Measurements from ENCODE around the gene ELMO1. TPM values are rescaled to one million over a fixed set of nuclear protein-coding genes. Genes with fewer than 3 reads are reported as not detected.

ELMO1 gene
- total RNA-seq, 1 donor from 2014 or later: 139 TPM

DNA sequence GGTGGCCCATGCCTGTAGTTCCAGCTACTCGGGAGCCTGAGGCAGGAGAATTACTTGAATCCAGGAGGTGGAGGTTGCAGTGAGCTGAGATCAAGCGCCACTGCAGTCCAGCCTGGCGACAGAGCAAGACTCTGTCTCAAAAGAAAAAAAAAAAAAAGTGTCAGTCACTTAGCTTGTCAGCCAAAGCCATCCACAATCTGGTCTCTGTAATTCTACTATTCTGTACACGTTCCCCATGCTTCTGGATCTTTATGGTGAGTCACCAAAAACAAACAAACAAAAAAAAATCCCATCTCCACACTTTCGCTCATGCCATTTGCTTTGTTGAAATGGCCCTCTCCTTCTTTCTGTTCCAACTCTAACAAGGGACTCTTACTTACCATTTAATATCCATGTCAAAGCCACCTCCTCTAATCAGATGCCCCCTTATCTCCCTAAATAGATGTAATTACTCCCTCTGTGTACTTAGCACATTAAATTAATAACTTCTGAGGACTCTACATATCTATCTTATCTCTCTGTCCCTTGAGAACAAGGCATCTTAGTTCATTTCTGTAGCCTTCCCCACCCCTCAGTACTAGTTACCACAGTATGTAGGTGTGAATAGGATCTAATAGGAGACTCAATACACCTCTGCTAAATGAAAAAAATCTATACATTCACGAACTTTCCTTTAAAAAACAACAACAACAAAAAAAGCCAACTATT lies 128.4 kb downstream of the ELMO1 start:
- intact Hi-C loops (cut with micrococcal nuclease): no loop called here

DNA sequence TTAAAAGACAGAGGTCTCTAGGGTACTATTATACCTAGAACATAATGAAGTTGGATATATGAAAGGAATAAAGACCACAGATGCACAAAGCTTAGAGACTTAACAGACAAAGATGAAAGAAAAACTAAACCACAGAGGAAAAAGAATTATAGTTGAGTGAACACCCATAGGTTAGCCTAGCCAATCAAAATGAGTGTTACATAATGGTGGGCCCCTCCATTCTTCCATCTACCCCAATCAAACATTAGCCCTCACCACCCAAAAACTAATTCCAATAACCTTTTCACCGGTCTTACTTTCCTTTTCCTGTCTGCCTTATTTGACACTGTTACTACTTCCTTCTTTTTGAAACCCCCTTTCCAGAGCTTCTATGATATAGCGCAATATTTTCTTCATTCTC lies 130.1 kb downstream of the ELMO1 start:
- intact Hi-C loops (cut with micrococcal nuclease): no loop called here

DNA sequence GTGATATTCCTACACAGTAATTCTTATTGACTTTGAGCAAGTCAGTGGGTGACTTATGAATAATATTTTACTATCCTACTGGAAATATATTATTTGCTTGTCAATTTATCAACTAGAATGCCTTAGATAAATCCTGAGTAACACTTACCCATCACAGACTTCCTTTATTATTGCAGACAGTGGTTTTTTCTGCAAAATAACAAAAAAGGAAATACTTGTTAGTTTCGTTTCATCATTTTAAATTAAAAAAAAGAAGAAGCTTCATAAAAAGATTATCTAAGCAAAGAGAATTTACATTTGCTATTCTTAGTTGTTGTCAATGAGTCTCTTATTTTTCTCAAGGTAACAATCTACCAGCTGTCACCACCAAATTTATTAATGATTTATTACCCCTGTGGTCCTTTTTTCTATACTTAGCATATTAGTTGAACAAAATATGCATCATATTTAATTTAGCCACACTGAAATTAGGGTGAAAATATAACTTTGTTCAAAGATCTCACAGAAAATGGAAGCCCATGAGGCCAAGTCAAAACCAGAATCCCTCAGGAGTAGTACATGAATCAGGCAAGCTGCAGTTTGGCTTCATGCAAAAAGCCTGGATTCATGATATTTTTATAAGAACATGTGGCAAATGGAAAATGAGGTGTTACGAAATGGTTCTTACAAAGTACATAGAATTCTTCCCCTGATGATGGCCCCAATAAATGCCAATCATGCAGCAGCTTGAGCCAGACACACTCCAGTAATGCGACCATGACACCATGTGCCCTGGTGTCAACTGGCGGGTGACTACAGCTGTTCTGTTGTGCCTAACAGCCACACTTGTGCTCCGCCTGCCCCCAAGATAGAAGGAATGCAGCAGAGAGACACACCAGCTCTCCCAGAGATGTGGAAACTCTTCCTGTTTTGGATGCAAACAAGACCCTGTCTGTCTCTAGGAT lies 132.6 kb downstream of the ELMO1 start:
- intact Hi-C loops (cut with micrococcal nuclease): no loop called here

DNA sequence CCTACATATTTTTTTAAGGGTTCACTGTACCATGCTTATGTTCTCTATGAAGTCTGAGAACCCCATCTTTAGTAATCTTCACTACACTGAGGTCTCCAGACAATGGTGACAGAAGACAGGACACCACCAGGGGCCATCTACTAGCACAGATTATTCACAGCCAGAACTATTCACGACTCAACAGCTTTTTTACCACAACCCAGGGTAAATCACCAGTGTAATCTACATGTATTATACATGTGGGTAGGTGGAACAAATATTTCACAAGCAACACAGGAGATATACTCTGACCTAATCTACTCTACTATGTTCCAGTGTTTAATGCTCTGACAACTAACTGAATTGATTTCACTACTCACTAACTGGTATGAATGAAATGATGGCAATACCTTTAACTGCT lies 136.1 kb downstream of the ELMO1 start:
- intact Hi-C loops (cut with micrococcal nuclease): no loop called here

DNA sequence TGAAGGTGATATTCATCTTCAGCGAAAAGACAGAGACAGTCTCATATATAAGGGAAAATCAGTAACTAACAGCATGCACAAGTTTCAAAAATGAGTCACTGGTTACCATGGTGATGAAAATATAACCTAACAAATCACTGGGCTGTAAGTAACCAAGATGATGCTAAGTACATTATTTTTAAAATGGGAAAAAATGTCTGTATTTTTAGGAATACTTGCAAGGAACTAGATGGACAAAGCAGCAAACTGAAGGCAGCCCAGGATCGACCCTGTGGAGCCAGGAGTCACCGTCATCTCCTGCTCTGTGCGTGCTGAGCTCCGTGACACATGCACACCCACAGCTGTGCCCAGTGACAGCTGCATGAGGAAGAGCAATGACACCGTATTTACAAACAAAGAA lies 137.3 kb downstream of the ELMO1 start:
- intact Hi-C loops (cut with micrococcal nuclease): loop anchor here (2.0 kb wide), 1 partner anchor 31 kb away; no protein-coding TSS in a partner anchor

DNA sequence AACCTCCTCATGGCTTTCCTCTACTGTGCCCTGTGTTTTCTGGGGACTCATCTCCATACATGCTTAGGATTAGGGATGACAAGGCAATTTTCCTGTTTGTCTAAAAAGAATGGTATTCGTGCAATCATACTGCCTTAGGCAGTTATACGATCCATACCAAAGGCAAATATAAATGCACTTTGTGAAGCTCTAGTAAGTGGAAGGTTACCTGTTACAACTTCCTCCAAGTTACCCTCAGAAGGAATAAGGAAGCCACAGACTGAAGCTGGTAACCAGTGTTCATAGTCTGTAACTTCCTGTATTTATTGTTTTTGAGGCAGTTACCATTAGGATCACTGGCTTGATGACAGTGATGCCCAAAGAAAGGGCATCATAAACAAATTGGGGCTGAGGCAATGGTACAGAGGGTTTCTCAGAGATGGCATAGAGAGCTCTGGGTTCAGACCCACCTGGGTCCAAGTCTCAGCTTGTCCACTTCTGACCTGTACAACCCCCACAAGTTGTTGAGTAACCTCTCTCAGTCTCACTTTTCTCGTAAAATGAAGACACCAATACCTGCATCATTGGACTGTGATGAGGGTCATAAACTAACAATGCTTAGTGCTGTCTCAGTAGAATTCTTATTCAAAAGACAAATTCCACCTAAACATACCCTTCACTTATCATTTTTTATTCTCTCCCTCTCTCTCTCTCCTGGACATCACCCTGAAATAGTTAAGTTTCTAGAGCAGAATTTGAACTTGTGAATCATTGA lies 138.2 kb downstream of the ELMO1 start:
- intact Hi-C loops (cut with micrococcal nuclease): loop anchor here (2.0 kb wide), 1 partner anchor 32 kb away; no protein-coding TSS in a partner anchor

DNA sequence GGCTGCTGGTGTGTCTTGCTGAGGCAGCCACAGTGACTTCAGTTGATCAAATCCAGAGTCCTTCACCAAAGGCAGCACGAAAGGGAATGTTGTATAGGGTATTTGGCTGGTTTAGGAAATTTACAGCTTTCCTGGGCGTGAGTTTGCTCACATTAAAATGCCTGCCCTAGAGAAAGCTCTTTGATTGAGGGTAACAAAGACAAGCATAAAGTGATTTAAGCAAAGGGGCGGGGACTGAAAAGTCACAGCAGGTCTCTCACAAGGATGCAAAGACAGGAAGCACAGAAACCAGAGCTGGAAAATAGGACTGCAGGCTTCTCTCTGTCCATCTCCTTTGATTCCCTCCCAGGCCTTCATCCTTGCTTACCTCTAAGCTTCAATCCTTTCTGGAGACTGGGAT lies 139.2 kb downstream of the ELMO1 start:
- intact Hi-C loops (cut with micrococcal nuclease): no loop called here

DNA sequence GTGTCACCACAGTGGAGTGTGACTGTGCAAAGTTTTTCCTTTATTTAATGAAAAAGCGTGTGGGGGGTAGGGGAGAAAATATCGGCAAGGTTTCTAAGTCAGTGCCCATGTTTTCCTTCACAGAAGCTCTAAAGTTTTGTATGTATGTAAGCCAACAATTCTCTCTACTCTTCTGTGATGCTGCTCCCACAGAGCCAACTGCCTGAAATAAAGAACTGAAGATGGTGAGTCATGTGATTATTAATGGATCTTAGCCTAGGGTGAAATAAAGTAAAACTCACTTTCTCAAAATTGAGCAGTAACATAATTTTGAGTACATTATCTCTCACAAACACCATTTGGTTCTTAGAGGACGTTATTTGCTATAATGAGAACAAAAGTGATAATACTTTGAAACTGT lies 143.7 kb downstream of the ELMO1 start:
- intact Hi-C loops (cut with micrococcal nuclease): no loop called here

DNA sequence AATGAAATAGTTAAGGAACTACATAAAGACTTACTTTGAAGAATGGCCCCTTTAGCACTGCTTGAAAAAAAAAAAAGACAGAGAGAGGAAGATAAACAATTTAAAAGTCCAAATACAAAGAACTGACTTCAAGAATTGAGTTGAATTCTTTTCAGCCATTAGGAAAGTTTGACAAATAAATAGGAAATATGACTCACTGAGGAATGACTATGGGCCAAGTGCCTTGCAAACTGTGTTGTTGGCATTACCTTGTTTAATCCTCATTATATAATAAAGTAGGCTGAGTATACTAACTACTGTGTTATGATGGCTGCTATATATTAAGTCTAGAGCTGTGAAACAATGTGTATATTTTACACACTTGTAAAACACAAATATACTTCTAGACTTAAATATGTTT lies 151.1 kb downstream of the ELMO1 start:
- intact Hi-C loops (cut with micrococcal nuclease): no loop called here

DNA sequence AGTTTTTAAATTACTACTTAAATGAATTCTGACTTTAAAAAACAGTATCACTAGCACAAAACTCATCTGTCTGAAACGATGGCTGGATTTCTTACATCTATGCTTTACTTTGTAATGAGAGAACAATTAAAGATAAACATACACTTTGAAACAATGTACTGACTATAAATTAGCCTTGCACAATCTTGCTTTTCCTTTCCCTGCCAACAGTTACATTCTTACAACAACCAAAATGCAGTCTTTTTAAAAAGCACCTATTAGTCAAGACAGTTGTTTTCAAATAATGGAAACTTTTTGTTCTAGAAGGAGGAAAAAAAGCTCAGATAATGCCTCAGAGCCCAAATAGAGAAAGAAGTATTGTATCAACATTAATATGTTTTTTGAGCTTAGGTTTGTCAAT lies 153.3 kb downstream of the ELMO1 start:
- intact Hi-C loops (cut with micrococcal nuclease): no loop called here

DNA sequence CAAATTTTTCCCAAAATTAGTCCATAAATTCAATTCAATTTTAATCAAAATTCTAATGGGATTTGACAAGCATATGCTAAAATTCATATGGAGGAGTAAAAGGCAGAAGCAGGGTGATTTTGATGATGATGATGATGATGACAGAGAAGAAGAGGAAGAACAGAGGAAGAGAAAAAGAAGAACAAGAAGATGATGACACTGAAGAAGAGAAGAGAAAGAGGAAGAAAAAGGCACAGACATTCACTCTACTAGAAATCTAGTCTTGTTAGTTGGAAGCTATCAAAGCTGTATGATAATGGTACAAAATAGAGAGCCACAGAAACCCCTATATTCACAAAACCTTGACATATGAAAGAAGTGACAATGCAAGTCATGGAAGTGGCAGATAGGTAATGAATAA lies 157.9 kb downstream of the ELMO1 start:
- intact Hi-C loops (cut with micrococcal nuclease): no loop called here

DNA sequence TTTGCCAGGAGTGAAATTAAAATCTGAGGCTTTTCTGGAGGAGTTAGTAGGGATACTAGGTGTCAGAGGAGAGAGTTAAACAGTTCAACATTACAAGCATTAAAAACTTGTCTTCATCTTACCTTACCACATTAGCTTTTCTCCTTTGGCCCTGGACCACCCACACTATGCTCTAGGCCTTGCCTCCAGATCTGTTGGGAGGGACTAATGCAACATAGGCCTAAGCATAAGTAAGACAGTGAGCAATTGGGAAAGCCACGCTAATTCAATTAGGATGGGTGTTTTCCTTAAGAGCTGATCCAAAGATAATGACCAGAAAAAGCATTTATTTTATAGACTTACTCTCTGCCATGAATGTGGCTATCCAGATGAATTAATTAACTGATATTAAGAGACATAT lies 158.9 kb downstream of the ELMO1 start:
- intact Hi-C loops (cut with micrococcal nuclease): loop anchor here (10.0 kb wide), 1 partner anchor 205 kb away; no protein-coding TSS in a partner anchor

DNA sequence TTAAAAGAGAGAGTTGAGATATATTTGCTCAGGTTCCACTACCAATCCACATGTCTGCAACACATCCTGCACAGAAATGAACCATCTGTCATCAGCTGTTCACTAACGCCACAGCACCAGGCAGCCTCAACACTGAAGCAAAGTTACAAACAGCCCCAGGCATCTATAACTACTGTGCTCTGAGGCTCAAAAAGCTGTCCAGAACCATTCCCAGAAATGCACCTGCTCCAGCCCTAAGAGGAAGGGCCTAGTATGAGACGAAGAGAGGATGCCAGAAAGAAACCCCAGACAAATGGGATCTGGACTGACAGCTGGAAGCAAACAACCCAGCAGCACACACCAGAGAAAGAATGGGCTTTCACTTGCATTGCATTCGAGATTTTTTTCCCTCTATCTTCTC lies 159.3 kb downstream of the ELMO1 start:
- intact Hi-C loops (cut with micrococcal nuclease): loop anchor here (10.0 kb wide), 1 partner anchor 205 kb away; no protein-coding TSS in a partner anchor

DNA sequence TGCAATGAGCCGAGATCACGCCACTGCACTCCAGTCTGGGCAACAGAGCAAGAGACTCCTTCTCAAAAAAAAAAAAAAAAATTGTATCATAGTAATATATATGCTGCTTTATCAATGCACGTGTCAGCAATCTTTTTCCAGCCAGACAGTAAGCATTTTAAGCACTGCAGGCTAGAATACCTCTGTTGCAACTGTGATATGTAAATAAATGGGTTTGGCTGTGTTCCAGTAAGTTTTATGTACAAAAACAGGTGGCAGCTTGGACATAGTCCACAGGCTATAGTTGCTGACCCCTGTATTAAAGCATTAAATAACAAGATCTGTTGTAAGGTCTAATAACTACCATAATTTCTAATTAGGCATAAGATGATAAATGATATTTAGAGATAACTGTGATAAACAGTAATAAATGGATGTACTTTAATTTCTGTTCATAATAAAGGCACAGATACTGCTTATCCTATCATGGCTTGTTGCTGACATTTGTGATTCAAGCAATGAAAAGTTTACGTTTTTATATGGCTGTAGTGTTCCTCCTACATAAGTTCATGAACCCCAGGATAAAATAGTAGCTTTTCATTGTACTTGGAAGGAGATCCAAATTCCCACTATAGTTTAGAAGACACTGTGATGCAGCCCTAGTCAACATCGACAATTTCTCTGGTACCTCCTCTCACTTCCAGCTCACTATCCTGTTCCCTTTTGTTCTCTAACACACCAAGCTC lies 161.4 kb downstream of the ELMO1 start:
- intact Hi-C loops (cut with micrococcal nuclease): loop anchor here (10.0 kb wide), 1 partner anchor 208 kb away; no protein-coding TSS in a partner anchor

DNA sequence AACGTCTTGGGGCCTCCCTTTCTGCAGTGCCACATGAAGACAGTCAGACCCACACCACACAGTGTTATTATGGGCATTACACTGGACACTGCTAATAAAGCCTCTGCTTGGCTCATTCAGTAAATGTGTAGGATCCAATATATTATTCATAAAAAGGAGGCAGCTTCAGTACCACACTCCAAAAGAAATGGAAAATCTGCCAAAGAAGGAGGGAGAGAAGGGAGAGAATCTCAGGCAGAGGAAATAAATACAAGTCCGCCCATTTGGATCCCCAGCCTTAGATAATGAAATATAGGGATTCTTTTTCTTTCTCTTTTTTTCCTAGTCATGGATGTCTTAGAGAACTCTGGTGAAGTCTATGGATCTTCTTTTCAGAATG lies 162.2 kb downstream of the ELMO1 start:
- intact Hi-C loops (cut with micrococcal nuclease): loop anchor here (10.0 kb wide), 1 partner anchor 208 kb away; no protein-coding TSS in a partner anchor

DNA sequence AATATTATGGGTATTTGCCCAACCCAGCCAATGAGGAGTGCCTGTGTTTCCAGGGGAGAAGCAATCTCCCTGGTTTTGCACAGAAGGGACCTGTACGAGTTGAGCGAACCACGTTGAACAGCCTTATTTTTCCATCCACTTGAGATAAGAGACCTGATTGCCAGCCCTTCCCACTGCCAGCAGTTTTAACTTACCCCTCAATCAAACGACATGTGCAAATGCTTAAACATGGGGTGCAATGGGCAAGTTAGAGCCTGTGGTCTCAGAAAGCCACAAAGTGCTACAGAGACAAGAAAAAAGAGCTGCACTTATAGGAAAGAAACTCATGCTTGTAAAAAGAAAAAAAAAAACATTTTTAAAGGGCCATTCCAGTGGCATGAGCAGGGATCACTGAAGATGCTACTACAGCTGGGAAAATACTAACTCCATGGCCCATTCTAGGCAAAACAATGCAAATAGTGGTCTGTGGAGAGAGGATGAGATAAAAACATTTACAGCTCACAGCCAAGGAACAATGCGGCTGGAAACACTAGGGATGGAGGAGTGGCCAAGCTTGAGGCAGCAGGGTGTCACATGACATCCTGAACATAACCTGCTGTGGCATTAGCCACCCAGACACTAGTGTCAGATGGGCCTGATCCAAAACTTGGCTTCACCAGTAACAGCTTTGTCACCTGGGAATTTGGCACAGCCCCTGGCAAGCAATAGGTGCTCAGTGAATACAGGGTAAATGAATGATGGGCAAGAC lies 162.8 kb downstream of the ELMO1 start:
- intact Hi-C loops (cut with micrococcal nuclease): loop anchor here (2.0 to 10.0 kb wide), 2 partner anchors 57 to 209 kb away; no protein-coding TSS in a partner anchor

DNA sequence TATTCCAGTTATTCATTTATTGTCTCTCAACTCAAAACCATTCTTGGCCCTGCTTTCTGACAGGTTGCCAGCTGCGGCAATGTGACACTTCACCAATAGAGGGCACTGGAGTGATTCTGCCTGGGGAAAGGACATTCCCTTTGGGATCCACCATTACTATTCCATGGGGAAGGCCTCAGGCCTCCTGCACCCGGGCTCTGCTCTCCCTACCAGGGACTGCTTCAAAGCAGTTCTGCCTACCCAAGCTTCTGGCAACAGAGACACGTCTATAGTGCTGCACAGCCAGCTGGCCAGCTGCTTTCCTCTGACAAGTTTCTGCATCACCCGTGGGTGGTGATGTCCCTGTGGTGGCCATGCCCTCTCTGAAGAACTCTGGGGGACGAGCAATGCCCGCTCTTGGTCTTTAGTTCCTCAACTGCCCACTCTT lies 163.8 kb downstream of the ELMO1 start:
- intact Hi-C loops (cut with micrococcal nuclease): loop anchor here (1.0 to 10.0 kb wide), 5 partner anchors 58 to 225 kb away; no protein-coding TSS in a partner anchor

DNA sequence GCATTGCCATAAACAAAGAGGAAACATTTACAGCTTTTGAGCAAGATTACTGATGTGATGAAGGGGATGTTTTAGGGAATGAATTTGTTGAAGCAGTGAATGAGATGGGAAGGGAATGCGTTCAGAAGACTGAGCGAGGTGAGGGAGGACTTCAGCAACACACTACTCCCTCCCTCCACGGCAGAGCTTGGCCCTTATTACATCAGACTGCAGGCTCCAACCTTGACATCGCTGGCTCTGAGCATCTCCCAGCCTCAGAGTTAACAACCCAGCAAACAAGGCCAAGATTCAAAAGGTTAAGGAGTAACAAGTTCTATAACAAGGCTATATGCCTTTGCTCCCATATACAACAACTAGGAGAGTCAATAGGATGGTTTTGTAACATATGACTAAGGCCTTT lies 164.4 kb downstream of the ELMO1 start:
- intact Hi-C loops (cut with micrococcal nuclease): loop anchor here (1.0 to 10.0 kb wide), 5 partner anchors 59 to 226 kb away; no protein-coding TSS in a partner anchor

DNA sequence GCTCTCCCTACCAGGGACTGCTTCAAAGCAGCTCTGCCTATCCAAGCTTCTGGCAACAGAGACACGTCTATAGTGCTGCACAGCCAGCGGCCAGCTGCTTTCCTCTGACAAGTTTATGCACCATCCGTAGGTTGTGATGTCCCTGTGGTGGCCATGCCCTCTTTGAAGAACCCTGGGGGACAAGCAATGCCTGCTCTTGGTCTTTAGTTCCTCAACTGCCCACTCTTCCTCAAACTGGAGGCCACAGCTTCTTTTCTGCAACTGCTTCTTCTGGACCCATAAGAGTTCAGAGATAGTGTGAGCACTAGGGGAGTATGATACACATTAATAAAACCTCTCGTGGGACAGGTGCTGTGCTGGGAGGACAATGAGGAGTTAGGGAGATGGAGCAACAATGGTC lies 164.9 kb downstream of the ELMO1 start:
- intact Hi-C loops (cut with micrococcal nuclease): loop anchor here (1.0 to 10.0 kb wide), 5 partner anchors 59 to 227 kb away; no protein-coding TSS in a partner anchor

DNA sequence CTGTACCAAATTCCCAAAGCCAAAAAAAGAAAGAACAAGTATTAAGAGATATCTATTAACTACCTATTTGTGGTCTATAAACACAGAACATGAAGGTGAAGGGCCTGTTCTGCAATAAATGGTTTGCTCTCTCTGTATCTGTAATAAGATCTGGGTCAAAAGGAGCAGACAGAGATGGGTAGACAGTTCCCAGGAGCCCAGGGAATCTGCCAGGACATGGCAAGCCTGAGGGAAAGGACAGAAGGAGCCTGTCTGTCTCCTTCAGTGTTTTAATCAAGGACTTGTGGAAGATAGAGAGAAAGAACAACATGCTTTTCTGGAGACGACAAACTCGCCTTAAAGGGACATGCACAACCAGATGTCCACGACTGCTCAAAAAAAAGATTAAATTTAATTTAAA lies 165.7 kb downstream of the ELMO1 start:
- intact Hi-C loops (cut with micrococcal nuclease): loop anchor here (10.0 kb wide), 1 partner anchor 212 kb away; no protein-coding TSS in a partner anchor
